Stomach (tissue), 4 donors: ENCODE measurements around the gene DLG2.

Experiments
- CTCF ChIP-seq, 7 experiments: fragments of 450-650 bp in 4 of 7; fragments of 200-600 bp in 3 of 7; sonication (generic) in 3 of 7; IDR thresholded peaks; one replicate each; pipeline ENCODE4 v1.5.1; 2016 to 2019; ENCODE audit warnings: antibody characterized with exemption in 7 of 7, control low read depth in 2 of 7, mild to moderate bottlenecking in 1 of 7
- POLR2A ChIP-seq, 4 donors: fragments of 450-650 bp; IDR thresholded peaks; one replicate each; pipeline ENCODE4 v1.6.1; 2016; ENCODE audit warnings: antibody characterized with exemption in 4 of 4, control low read depth in 2 of 4, mild to moderate bottlenecking in 1 of 4, moderate library complexity in 1 of 4

GRCh38 chr11:83508804-83509203 is 2118.3 kb downstream of the DLG2 start:
- no peak for TF ChIP-seq CTCF (IDR thresholded peaks at IDR 0.05)
- TF ChIP-seq POLR2A (IDR thresholded peaks at IDR 0.05), result no peak
